EL (cell line): ENCODE results near the gene HLA-DQA2.
A peak's percentile ranks its signal among the peaks of the same experiment; 100 is the strongest.
"Not testable (repeated sequence)": the region's sequence is repeated elsewhere in the genome, so short reads cannot be mapped to it uniquely, and the experiment has no call there.

Source experiments
- DNase-seq: peaks from one replicate; pipeline ENCODE4 v3.0.0-alpha.2; 2016

HLA-DQA2 gene

DNA sequence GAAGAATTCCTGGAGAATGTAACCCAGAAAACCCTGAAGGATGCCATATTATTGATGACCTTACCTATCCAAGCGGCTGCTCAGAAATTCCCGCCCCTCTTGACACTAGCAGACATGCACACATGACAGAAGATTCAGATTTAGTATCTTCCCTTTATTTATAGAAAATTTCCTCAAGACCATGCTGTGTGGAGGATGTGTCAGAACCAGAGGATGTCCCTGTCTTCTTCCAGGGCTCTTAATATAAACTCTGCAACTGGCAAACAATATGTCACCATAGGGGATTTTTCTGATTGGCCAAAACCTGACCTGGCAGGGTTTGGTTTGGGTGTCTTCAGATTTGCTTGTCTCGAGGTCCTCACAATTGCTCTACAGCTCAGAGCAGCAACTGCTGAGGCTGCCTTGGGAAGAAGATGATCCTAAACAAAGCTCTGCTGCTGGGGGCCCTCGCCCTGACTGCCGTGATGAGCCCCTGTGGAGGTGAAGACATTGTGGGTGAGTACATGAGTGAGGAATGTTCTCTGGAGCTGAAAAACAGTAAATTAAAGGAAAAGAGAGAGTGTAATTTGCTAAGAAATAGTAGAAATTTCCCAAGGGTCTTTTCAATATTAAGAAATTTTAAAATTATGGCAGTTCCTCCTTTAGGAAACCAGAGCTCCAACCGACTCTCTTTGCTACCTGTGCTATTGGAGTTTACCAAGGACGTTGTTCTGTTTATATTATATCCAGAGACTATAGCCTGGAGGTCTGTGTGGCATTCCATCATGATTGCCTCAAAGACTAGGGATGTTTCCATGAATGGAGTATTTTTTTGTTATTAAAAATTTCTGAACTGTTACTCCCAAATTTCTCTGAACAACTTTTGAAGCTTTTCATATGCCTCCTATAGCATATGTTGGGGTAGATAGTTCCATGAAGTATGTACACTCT is at the start of gene HLA-DQA2:
HLA-DQA2 (plus strand) TSS at position 361 of the 930 bp plus-strand sequence; CDS start at position 414, 53 bp downstream.
- no peak for DNase-seq

- peak; percentile 13 for DNase-seq
Measured at GRCh38 chr6:32692019-32692418, 49.2 kb upstream of the HLA-DQA2 start.

- no peak for DNase-seq
Measured at GRCh38 chr6:32697031-32697430, 44.2 kb upstream of the HLA-DQA2 start.

- peak; percentile 56 for DNase-seq
Measured at GRCh38 chr6:32700391-32701040, 40.7 kb upstream of the HLA-DQA2 start.

DNA sequence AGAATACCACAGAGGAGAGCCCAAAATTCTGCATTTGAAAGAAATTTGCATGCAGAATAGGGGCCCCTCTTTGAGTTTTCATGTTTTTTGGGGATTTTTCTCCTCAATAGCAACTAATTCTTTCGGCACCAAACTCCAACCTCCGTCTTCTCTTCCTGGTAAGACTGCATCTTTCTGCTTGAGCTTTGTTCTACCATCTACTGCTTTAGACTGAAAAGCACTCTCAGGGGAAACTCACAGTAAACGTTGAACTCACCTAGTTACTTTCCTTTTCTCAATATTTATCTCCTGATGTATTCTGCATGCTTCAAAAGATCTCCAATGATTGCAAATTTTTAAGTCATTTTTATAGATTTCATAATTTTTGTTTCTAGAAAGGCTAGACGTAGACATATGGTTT is 37.8 kb upstream of the HLA-DQA2 start:
- no peak for DNase-seq

- DNase-seq = not testable (repeated sequence)
Measured at GRCh38 chr6:32705164-32705563, 36.0 kb upstream of the HLA-DQA2 start.

GRCh38 chr6:32709625-32710024 is 31.6 kb upstream of the HLA-DQA2 start:
- no peak for DNase-seq

GRCh38 chr6:32713241-32713640 is 27.9 kb upstream of the HLA-DQA2 start:
- DNase-seq = no peak

DNA sequence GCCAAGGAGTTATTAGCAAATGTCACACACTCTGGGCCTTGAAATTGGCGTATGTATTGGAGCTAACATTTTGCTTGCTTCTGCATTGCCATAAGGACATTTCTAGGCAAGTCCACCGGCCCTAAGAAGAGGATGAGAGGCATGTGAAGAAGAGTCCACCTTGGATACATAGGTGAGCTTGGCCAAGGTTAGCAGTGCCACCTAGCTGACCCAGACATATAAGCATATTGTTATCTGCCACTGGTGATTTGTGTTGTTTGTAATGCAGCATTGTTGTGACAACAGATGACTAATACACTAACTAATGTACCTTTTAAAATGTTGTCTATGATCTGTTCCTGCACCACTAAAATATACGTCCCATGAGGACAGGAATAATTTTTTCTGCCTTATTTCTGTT is 24.8 kb upstream of the HLA-DQA2 start:
- no peak for DNase-seq

DNA sequence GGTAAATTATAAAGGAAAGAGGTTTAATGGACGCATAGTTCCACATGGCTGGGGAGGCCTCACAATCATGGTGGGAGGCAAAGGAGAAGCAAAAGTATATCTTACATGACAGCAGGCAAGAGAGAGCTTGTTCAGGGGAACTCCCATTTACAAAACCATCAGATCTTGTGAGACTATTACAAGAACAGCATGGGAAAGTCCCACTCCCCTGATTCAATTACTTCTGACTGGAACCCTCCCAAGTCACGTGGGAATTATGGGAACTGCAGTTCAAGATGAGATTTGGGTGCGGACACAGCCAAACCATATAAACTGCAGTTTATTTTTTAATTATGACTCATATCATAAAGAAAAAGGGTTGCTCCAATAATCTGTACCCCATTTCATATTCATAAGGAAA is 22.3 kb upstream of the HLA-DQA2 start:
- no peak for DNase-seq

DNA sequence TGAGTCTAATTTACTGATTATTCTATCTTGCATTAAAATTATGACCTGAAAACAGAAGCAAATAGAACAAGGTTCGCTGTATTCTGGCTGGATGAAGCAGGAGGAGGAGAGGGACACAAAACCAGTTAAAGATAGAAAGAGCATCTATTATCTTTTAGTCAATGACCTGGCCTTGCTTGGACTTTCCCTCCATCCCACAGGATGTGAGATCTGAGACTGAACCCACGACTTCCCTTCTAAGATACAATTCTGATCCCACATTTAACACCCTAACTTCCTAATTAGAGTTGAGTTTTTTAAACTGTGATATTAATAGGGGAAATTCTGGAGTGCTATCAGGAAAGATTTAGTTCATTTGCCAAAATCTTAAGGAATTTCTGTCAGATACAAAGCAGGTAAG is 3.1 kb upstream of the HLA-DQA2 start:
- no peak for DNase-seq

DNA sequence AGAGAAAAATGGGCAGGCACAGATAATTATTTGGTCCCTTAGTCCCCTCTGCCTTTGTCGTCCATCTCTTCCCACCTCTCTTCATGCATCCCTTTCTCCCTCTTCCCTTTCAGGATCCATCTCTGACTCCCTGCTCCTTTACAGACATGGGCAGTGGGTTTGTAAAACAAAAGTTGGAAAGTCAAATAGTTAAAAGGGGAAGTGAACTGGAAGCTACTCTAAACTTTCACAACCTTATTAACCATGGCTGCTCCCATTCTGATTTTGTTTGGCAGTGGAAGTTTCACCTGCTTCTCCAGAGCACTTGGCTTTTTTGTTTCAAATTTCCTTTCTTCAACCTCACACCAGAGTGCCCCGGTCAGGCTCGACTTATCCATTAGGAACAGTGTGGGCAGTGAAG is 1.2 kb downstream of the HLA-DQA2 start:
- no peak for DNase-seq

- DNase-seq = no peak
Measured at GRCh38 chr6:32744776-32745175, 3.6 kb downstream of the HLA-DQA2 start.

GRCh38 chr6:32745649-32746048 is 4.5 kb downstream of the HLA-DQA2 start:
- DNase-seq = not testable (repeated sequence)

- peak; percentile 24 for DNase-seq
Measured at GRCh38 chr6:32752580-32752979, 11.4 kb downstream of the HLA-DQA2 start.

- DNase-seq = no peak
Measured at GRCh38 chr6:32759669-32760068, 18.5 kb downstream of the HLA-DQA2 start.

GRCh38 chr6:32761072-32761471 is 19.9 kb downstream of the HLA-DQA2 start:
- DNase-seq = no peak

DNA sequence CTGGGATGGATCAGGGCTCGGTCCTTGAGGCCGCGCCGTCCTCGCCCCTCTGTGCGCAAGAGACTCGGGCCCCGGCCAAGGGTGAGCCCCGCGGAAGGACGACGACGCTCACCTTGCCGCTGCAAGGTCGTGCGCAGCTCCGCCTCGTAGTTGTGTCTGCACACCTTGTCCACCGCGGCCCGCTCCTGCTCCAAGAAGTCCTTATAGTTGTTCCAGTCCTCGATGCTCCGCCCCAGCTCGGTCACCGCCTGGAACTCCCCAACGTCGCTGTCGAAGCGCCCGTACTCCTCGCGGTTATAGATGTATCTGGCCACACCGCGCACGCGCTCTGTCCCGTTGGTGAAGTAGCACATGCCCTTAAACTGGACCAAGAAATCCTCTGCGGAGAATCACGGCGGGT is 20.4 kb downstream of the HLA-DQA2 start:
- DNase-seq = no peak

- no peak for DNase-seq
Measured at GRCh38 chr6:32763421-32763820, 22.2 kb downstream of the HLA-DQA2 start, which contains the start of gene HLA-DQB2. Gene HLA-DQB2, minus strand, starts transcription at chr6:32763532. Its CDS starts 62 bp downstream, at chr6:32763470.

DNA sequence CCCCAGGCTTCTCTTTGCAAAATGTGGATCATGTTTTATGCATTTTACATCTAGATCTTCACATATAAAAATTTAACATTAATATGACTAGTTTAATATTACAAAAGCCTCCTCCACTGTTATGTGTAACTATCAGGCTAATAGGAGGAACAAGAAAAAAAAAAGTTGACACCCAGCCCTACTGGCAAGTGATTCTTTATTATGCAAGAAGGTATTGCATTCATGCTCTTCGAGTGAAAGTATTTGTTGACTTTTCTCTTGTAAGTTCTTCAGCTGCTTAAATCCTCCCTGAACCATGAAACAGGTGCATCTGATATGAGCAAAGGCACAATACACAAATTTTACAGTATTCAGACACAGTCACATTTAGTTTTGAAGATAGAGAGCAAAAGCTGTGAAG is 22.9 kb downstream of the HLA-DQA2 start:
- DNase-seq = no peak

DNA sequence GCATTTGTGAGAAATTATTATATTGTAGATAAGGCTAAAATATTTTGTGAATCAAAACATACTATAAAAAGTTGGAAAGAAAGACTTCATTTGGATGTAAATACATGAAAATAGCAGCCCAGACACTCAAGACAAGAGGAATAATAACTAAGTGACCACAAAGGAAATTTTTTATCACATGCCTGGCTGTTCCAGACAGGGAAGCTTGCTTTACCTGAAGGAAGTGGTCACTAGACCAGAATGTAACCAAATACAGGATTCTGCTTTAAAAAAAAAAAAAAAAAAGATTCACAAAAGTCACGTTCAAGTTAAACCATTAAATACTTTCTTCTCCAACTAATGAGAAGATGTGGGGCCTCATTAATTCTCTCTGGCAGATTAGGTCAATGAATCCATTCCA is 31.5 kb downstream of the HLA-DQA2 start:
- DNase-seq = no peak

GRCh38 chr6:32774426-32774825 is 33.2 kb downstream of the HLA-DQA2 start:
- DNase-seq = no peak

DNA sequence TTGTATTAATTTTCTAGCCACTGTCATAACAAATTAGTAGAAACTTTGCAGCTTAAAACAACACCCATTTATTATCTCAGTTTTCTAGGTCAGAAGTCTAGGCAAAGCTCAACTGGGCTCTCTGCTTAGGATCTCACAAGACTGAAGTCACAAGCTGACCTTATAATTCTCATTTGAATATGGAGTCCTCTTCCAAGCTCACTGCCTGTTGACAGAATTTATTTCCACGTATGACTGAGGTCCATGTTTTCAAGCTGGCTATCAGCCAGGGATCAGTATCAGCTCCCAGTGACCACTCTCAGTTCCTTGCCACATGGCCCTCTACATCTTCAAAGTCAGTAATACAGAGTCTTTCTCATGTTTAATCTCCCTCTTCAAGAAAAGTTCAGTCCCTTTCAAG is 33.9 kb downstream of the HLA-DQA2 start:
- DNase-seq = no peak

DNA sequence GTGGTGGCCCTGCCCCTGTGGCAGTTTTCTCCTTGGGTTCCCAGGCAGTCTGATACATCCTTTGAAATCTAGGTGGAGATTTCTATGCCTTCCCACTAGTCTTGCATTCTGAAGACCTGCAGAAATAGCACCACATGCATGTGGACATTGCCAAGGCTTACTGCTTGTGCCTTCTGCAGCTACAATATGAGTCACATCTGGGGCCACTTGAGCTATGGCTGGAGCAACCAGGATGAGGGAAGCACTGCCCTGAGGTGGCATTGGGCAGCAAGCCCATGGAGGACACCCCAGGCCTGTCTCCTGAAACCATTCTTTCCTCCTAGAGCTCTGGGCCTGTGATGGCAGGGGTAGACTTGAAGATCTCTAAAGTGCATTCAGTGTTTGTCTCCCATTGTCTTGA is 37.8 kb downstream of the HLA-DQA2 start:
- no peak for DNase-seq
